Mucosa of stomach (tissue), 1 donor: ENCODE measurements around the gene SEMA4C.

Experiments used
- H3K27me3 ChIP-seq: one replicate; pipeline ENCODE4 v1.7.0; 2013; ENCODE audit warnings: mild to moderate bottlenecking, low read length; ENCODE audit not compliant: control insufficient read depth, insufficient read depth
- H3K36me3 ChIP-seq: one replicate; pipeline ENCODE4 v1.7.0; 2013; ENCODE audit warnings: low read length; ENCODE audit not compliant: control insufficient read depth, insufficient read depth
- H3K4me1 ChIP-seq: one replicate; pipeline ENCODE4 v1.7.0; 2013; ENCODE audit warnings: mild to moderate bottlenecking, low read length; ENCODE audit not compliant: control insufficient read depth, insufficient read depth
- H3K4me3 ChIP-seq: one replicate; pipeline ENCODE4 v1.7.0; 2013; ENCODE audit warnings: low read length
- H3K9ac ChIP-seq: one replicate; pipeline ENCODE4 v1.7.0; 2013; ENCODE audit warnings: mild to moderate bottlenecking, low read length, moderate library complexity
- H3K9me3 ChIP-seq: one replicate; pipeline ENCODE4 v1.7.0; 2013; ENCODE audit warnings: mild to moderate bottlenecking, low read length, moderate library complexity; ENCODE audit not compliant: control insufficient read depth
- donor health status: Pancreatic carcinoma.

SEMA4C gene

GRCh38 chr2:96825057-96825456 is 44.8 kb downstream of the SEMA4C start:
- H3K4me1 ChIP-seq = peaks cover 25% of the 10 kb centered on the region
- H3K36me3 ChIP-seq = peaks cover 16% of the 10 kb centered on the region

GRCh38 chr2:96824079-96824870 is 45.6 kb downstream of the SEMA4C start:
- no peak overlapping the region for H3K9ac ChIP-seq
- H3K4me1 ChIP-seq = peaks cover 33% of the 10 kb centered on the region
- H3K4me3 ChIP-seq = no peak overlapping the region
- H3K27me3 ChIP-seq = no peaks in the 10 kb centered on the region
- no peaks in the 10 kb centered on the region for H3K9me3 ChIP-seq
- peaks cover 16% of the 10 kb centered on the region for H3K36me3 ChIP-seq

More at GRCh38 chr2:96825057-96825456, 44.8 kb downstream of the SEMA4C start:
- Histone ChIP-seq H3K9ac (no peak overlapping the region), H3K4me3 (no peak overlapping the region), H3K9me3 (no peaks in the 10 kb centered on the region), H3K27me3 (no peaks in the 10 kb centered on the region)

DNA sequence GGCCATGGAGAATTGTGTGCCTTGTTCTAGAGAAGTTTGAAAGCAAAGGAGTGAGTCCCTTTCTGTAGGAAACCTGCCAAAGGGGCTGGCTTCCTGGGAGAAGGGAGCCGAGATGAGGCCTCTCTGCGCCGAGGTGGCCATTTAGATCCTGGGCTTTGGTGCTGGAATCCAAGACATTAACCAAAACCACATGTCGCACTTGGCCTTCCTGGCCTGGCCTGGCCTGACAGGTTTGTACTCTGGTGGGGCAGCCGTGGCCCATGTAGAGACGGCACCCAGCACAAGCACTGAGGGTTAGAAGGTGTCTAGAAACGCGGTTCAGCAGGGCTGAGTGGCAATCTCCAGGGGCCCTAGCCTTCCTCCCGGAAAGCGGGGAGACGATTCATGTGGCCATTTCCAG is 46.7 kb downstream of the SEMA4C start:
- Histone ChIP-seq H3K4me1 (peaks cover 43% of the 10 kb centered on the region), H3K36me3 (peaks cover 8% of the 10 kb centered on the region)

DNA sequence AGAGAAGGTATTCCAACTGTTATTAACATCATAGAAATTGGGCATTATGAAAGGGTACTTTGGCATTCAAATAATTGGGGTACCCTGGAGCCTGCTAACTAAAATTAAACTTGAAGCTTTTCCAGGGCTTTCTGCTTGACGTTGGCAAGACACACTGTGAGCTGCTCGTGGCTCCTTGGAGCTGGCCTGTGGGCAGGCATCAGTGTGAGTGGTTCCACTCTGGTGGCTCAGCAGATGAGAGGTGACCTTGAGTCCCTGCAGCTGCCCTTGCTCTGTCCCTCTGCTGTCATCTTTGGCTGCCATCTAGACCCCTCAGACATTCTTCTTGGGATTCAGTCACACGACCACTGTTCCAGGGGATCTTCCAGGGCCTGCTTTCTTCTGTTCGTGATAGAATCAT is 47.1 kb downstream of the SEMA4C start:
- Histone ChIP-seq H3K4me3 (no peak overlapping the region), H3K4me1 (peaks cover 48% of the 10 kb centered on the region), H3K27me3 (no peaks in the 10 kb centered on the region), H3K9ac (no peak overlapping the region), H3K36me3 (peaks cover 4% of the 10 kb centered on the region), H3K9me3 (no peaks in the 10 kb centered on the region)

More for the DNA sequence above, 46.7 kb downstream of the SEMA4C start:
- H3K4me3 ChIP-seq = no peak overlapping the region
- no peaks in the 10 kb centered on the region for H3K27me3 ChIP-seq
- H3K9me3 ChIP-seq = no peaks in the 10 kb centered on the region
- H3K9ac ChIP-seq = no peak overlapping the region

GRCh38 chr2:96821113-96821675 is 48.7 kb downstream of the SEMA4C start:
- no peaks in the 10 kb centered on the region for H3K36me3 ChIP-seq
- no peaks in the 10 kb centered on the region for H3K27me3 ChIP-seq
- H3K9ac ChIP-seq = no peak overlapping the region
- no peak overlapping the region for H3K4me3 ChIP-seq
- H3K9me3 ChIP-seq = no peaks in the 10 kb centered on the region
- H3K4me1 ChIP-seq = peaks cover 55% of the 10 kb centered on the region

DNA sequence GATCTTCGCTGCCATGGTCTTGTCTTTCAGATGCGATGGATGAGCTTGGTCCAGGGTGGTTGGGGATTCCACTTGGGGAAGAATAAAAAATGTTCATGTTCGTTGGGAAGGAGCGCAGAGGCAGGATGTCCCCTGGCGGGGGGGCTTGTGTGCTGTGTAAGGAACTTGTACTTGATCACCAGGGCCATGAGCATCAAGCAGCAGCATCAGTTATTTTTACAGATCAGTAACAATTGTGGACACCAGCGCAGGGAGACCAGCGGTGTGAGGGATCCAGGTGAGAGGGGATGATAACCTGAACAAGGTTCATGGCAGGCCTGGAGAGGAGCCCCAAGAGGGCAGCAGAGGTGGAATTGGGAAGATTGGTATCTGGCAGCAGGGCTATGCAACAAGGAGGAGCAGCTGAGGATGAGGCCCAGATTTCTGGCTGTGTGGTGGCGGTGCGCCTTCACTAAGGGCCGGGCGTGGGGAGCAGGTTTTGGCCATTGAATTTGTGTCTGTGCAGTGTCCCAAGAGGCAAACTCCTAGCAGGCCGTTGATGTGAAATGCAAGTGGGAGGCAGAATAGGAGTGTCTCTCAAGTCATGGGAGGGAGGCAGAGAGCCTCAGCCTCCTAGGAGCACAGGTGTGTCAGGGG is 49.9 kb downstream of the SEMA4C start:
- H3K4me3 ChIP-seq = no peak overlapping the region
- H3K27me3 ChIP-seq = no peaks in the 10 kb centered on the region
- H3K9me3 ChIP-seq = no peaks in the 10 kb centered on the region
- peaks cover 61% of the 10 kb centered on the region for H3K4me1 ChIP-seq
- no peaks in the 10 kb centered on the region for H3K36me3 ChIP-seq
- peak overlapping the region; percentile 22 for H3K9ac ChIP-seq

- no peaks in the 10 kb centered on the region for H3K27me3 ChIP-seq
- peak overlapping the region; percentile 0 for H3K4me3 ChIP-seq
- H3K4me1 ChIP-seq = peaks cover 59% of the 10 kb centered on the region
- H3K9ac ChIP-seq = peak overlapping the region; percentile 22
- H3K36me3 ChIP-seq = no peaks in the 10 kb centered on the region
- no peaks in the 10 kb centered on the region for H3K9me3 ChIP-seq
These were observed 50.6 kb downstream of the SEMA4C start for GRCh38 chr2:96819128-96819875.

- peaks cover 54% of the 10 kb centered on the region for H3K4me1 ChIP-seq
- H3K36me3 ChIP-seq = no peaks in the 10 kb centered on the region
- no peak overlapping the region for H3K9ac ChIP-seq
These were observed 52.0 kb downstream of the SEMA4C start for GRCh38 chr2:96817882-96818281.

GRCh38 chr2:96816836-96817702 is 52.8 kb downstream of the SEMA4C start:
- Histone ChIP-seq H3K4me1 (peaks cover 54% of the 10 kb centered on the region), H3K36me3 (no peaks in the 10 kb centered on the region), H3K9ac (peak overlapping the region; percentile 47), H3K4me3 (peak overlapping the region; percentile 67), H3K27me3 (no peaks in the 10 kb centered on the region), H3K9me3 (no peaks in the 10 kb centered on the region)

More at GRCh38 chr2:96817882-96818281, 52.0 kb downstream of the SEMA4C start:
- no peaks in the 10 kb centered on the region for H3K9me3 ChIP-seq
- no peaks in the 10 kb centered on the region for H3K27me3 ChIP-seq
- H3K4me3 ChIP-seq = peak overlapping the region; percentile 67

DNA sequence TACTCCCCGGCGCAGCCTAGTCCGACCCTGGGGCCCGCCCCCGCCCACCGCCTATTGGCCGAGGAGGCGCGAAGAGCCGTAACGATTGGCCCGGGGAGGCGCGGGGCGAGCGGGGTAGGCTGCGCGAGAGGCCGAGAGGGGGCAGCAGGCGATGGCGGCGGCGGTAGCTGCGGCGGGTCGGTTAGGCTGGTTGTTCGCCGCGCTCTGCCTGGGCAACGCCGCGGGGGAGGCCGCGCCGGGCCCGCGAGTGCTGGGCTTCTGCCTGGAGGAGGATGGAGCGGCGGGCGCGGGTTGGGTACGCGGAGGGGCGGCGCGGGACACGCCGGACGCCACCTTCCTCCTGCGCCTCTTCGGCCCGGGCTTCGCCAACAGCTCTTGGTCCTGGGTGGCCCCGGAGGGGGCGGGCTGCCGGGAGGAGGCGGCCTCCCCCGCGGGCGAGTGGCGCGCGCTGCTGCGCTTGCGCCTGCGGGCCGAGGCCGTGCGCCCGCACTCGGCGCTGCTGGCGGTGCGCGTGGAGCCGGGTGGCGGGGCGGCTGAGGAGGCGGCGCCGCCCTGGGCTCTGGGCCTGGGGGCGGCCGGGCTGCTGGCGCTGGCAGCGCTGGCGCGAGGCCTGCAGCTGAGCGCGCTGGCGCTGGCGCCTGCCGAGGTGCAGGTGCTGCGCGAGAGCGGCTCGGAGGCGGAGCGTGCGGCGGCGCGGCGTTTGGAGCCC is 53.6 kb downstream of the SEMA4C start, which contains the start of gene CNNM3:
Gene CNNM3 (plus strand): TSS at position 142 of the 709 bp plus-strand sequence. CDS start 10 bp downstream, at position 152.
- H3K4me3 ChIP-seq = peak within 1 kb of the TSS; percentile 67
- peaks cover 50% of the 10 kb centered on the region for H3K4me1 ChIP-seq
- H3K36me3 ChIP-seq = no peaks in the 10 kb centered on the region
- H3K27me3 ChIP-seq = no peaks in the 10 kb centered on the region
- no peaks in the 10 kb centered on the region for H3K9me3 ChIP-seq
- H3K9ac ChIP-seq = peak within 1 kb of the TSS; percentile 78
